ENCODE results near the gene ABCA4.

- no peak for TF ChIP-seq POLR2AphosphoS5 (IDR thresholded peaks at IDR 0.05; ENCODE audit: borderline replicate concordance, low read depth, low read length)
- TF ChIP-seq EZH2 (IDR thresholded peaks at IDR 0.05) = no peak
Observed at GRCh38 chr1:94014087-94014486, 106.9 kb downstream of the ABCA4 start.

Measured in SK-N-MC (cell line).